ENCODE results near the gene NOTUM.

DNA sequence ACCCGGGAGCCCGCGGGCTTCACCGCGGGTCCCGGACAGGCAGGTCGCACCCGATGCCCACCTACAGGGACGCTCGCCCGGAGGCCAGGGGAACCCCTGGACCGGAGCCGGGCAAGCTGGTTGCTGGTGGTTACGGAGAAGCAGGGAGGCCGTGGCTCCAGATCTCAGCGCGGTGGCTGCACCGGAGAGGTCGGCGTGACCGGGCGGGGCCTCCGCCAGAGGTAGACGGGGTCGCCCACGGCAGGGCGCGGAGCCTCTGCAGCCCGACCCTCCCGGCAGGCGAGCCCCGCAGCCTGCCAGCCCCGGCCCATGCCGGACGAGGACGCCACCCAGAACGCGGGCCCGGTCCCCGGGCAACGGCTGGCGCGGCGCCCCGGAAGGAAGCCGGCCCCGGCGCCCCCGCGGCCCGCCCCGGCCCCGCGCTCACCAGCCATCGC lies 50.1 kb downstream of the NOTUM start:
- TF ChIP-seq POLR2A (IDR thresholded peaks at IDR 0.05; ENCODE audit: low read depth, low read length), result no peak
- TF ChIP-seq, protein P1, sequence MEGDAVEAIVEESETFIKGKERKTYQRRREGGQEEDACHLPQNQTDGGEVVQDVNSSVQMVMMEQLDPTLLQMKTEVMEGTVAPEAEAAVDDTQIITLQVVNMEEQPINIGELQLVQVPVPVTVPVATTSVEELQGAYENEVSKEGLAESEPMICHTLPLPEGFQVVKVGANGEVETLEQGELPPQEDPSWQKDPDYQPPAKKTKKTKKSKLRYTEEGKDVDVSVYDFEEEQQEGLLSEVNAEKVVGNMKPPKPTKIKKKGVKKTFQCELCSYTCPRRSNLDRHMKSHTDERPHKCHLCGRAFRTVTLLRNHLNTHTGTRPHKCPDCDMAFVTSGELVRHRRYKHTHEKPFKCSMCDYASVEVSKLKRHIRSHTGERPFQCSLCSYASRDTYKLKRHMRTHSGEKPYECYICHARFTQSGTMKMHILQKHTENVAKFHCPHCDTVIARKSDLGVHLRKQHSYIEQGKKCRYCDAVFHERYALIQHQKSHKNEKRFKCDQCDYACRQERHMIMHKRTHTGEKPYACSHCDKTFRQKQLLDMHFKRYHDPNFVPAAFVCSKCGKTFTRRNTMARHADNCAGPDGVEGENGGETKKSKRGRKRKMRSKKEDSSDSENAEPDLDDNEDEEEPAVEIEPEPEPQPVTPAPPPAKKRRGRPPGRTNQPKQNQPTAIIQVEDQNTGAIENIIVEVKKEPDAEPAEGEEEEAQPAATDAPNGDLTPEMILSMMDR (conservative IDR thresholded peaks at IDR 0.05; ENCODE audit: low read depth, low read length), result no peak
- TF ChIP-seq RFX5 (IDR thresholded peaks at IDR 0.05; ENCODE audit: low read depth, low read length), result no peak
- TF ChIP-seq, protein P2, sequence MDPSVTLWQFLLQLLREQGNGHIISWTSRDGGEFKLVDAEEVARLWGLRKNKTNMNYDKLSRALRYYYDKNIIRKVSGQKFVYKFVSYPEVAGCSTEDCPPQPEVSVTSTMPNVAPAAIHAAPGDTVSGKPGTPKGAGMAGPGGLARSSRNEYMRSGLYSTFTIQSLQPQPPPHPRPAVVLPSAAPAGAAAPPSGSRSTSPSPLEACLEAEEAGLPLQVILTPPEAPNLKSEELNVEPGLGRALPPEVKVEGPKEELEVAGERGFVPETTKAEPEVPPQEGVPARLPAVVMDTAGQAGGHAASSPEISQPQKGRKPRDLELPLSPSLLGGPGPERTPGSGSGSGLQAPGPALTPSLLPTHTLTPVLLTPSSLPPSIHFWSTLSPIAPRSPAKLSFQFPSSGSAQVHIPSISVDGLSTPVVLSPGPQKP (IDR thresholded peaks at IDR 0.05; ENCODE audit: borderline replicate concordance, low read depth, low read length), result no peak
- TF ChIP-seq MAFK (IDR thresholded peaks at IDR 0.05; ENCODE audit: low read depth, low read length), result no peak
- no peak for TF ChIP-seq FOS (IDR thresholded peaks at IDR 0.05; ENCODE audit: low read depth, low read length)
- no peak for TF ChIP-seq RCOR1 (IDR thresholded peaks at IDR 0.05; ENCODE audit: insufficient replicate concordance, low read length)
- no peak for TF ChIP-seq SMC3 (IDR thresholded peaks at IDR 0.05; ENCODE audit: low read depth, low read length)
- TF ChIP-seq NFE2L2 (IDR thresholded peaks at IDR 0.05; ENCODE audit: low read depth, low read length), result no peak
- TF ChIP-seq MAZ (IDR thresholded peaks at IDR 0.05; ENCODE audit: borderline replicate concordance, low read depth, low read length), result no peak
